ENCODE measurements around the gene COX17.

COX17 gene

DNA sequence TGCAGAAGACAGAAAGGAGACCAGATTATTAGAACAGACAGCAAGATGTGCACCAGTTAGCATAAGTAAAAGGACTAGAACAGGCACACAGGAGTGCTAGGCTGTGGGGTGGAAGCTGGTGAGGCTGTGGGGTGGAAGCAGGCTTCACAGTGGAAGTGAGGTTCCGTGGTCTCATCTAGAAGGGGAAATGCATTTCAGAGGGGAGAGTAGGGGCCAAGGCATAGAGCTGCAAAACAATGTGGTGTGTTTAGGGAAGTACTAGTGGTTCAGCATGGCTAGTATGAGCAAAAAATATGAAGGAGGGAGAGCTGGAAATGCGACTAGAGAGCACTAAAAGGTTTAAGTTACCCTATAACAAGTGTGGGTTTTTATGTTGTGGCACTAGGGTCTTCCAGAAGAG is 23.3 kb downstream of the COX17 start:
- Histone ChIP-seq H3K27me3 (replicated peaks) (no peaks in the 10 kb centered on the region), H3K27ac (no peak overlapping the region), H3K4me3 (ENCODE audit: low read depth, low read length) (no peak overlapping the region), H3K36me3 (replicated peaks) (no peaks in the 10 kb centered on the region)
- DNase-seq: no peak
- in situ Hi-C loops (cut with HindIII; ENCODE audit: low pct_ligation_motif_present, low sequenced_read_pairs): no loop called here
- no peak for TF ChIP-seq CTCF (IDR thresholded peaks at IDR 0.05; ENCODE audit: low read depth, low read length, missing control alignments)

DNA sequence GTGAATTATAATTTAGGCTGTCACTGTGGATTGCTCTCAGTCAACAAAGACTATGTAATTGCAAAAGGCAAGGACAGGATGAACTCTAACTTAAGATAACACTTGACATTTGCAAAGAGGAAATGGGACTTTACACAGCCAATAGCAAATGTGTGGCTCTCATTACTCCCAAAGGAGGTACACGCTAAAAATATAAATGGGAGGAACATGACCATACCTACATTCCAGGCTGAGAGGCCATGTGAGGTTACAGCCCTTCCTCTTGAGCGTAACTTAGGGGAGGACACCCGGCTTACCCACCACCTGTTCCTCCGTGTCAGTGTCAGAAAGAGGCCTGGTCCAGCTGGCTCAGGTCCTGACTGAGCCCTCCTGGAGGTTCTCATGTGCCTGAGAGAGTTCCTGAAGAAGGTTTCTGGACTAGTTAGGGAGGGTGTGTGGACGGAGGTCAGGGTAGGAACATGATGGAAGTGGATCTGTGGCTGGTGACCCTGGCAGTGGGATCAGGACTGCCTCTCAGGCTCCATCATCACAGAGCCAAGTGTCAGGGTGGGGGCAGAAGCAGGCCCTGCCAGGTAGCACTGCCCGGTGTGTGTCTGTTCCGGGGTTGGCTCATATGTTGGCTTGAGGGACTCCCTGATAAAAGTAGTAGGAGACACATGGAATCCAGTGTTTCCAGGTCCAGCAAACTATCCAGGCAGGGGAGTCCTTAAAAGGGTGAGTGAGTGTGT is 24.7 kb downstream of the COX17 start:
- H3K27me3 ChIP-seq (replicated peaks): no peaks in the 10 kb centered on the region
- DNase-seq: no peak
- H3K4me3 ChIP-seq (ENCODE audit: low read depth, low read length): no peak overlapping the region
- in situ Hi-C loops (cut with HindIII; ENCODE audit: low pct_ligation_motif_present, low sequenced_read_pairs): no loop called here
- no peak overlapping the region for H3K27ac ChIP-seq
- no peak for TF ChIP-seq CTCF (IDR thresholded peaks at IDR 0.05; ENCODE audit: low read depth, low read length, missing control alignments)
- no peaks in the 10 kb centered on the region for H3K36me3 ChIP-seq (replicated peaks)

DNA sequence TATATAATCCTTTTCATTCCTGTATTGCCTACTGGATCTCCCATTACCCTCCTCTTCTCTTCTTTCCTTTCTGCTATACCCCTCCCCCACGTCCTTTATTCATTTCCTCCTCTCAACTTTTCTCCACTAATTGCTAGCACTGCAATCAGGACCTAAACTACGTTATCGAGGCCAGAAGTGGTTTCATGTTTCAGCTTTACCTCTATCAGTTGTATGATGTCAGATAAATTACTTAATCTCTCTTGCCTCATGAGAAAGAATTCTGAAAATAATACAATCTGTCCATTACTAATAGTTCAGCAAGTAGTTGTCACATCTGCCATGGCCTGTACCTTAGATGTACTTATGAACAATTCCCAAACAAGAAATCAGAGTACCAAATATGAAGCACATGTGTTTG is 27.4 kb downstream of the COX17 start:
- no peak overlapping the region for H3K27ac ChIP-seq
- in situ Hi-C loops (cut with HindIII; ENCODE audit: low pct_ligation_motif_present, low sequenced_read_pairs): no loop called here
- H3K4me3 ChIP-seq (ENCODE audit: low read depth, low read length): no peak overlapping the region
- no peak for DNase-seq
- no peaks in the 10 kb centered on the region for H3K36me3 ChIP-seq (replicated peaks)
- no peaks in the 10 kb centered on the region for H3K27me3 ChIP-seq (replicated peaks)
- no peak for TF ChIP-seq CTCF (IDR thresholded peaks at IDR 0.05; ENCODE audit: low read depth, low read length, missing control alignments)

- H3K4me3 ChIP-seq (ENCODE audit: low read depth, low read length): no peak overlapping the region
- H3K36me3 ChIP-seq (replicated peaks): no peaks in the 10 kb centered on the region
- H3K27ac ChIP-seq: no peak overlapping the region
- in situ Hi-C loops (cut with HindIII; ENCODE audit: low pct_ligation_motif_present, low sequenced_read_pairs): no loop called here
- TF ChIP-seq CTCF (IDR thresholded peaks at IDR 0.05; ENCODE audit: low read depth, low read length, missing control alignments): no peak
- H3K27me3 ChIP-seq (replicated peaks): no peaks in the 10 kb centered on the region
- DNase-seq: no peak
These were observed 29.2 kb downstream of the COX17 start for GRCh38 chr3:119647843-119648575.

DNA sequence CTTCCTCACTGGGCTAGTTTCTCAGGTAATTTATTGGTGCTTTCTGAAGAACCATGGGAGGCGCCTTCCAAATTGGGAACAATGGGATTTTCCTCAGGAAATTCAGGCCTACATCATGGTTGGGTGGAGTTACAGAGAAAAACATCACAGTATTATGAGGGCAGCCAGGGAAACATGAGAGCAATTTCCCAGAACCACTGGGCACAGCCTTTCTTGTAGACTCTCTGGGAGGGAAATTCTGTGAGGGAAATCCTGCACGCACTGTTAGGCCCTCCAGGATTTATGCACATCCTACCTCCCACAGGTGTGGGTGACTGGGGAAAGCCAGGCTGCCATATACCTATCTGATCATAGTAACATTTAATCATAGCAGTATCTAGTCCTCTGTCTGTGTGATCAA is 30.0 kb downstream of the COX17 start:
- no peaks in the 10 kb centered on the region for H3K27me3 ChIP-seq (replicated peaks)
- no peak overlapping the region for H3K27ac ChIP-seq
- in situ Hi-C loops (cut with HindIII; ENCODE audit: low pct_ligation_motif_present, low sequenced_read_pairs): no loop called here
- no peak for DNase-seq
- no peak for TF ChIP-seq CTCF (IDR thresholded peaks at IDR 0.05; ENCODE audit: low read depth, low read length, missing control alignments)
- H3K4me3 ChIP-seq (ENCODE audit: low read depth, low read length): no peak overlapping the region
- no peaks in the 10 kb centered on the region for H3K36me3 ChIP-seq (replicated peaks)
